GM12878 (cell line): ENCODE data around the gene MAP3K10. TPM values are rescaled to one million over a fixed set of nuclear protein-coding genes. Genes with fewer than 3 reads are reported as not detected.

Experiments used
- ATAC-seq: fragments of 200-7000 bp; cut with Tn5 transposase; 3 replicates; pipeline ENCODE4 v1.9.1; 2020; ENCODE audit warnings: mild to moderate bottlenecking, moderate library complexity
- BruUV-seq: library from RNA; stranded (reverse); fragments of 400-500 nt; replicated peaks from 2 replicates; lab custom pipeline; 2021; lab: Mats Ljungman, UMichigan
- CTCF ChIA-PET: fragments of 300-600 bp; sonication (Branson Sonifier 250); formaldehyde crosslinking; extraction: SDS; loops from one replicate; lab custom pipeline; 2021; ENCODE audit warnings: inconsistent platforms; lab: Yijun Ruan, JAX
- POLR2A ChIA-PET: fragments of 350-600 bp; formaldehyde crosslinking; extraction: SDS; loops from one replicate; lab custom pipeline; 2021; ENCODE audit warnings: inconsistent platforms; lab: Charles Lee
- RAD21 ChIA-PET: fragments of 300-600 bp; sonication (Branson Sonifier 250); formaldehyde crosslinking; loops from one replicate; lab custom pipeline; 2023; ENCODE audit warnings: antibody characterized with exemption; ENCODE audit not compliant: unreplicated experiment; lab: Charles Lee
- SMC1A ChIA-PET: fragments of 300-600 bp; sonication (Branson Sonifier 250); formaldehyde crosslinking; loops from one replicate; lab custom pipeline; 2023; ENCODE audit not compliant: unreplicated experiment, uncharacterized antibody; lab: Charles Lee
- DNase-seq: peaks from one replicate; pipeline ENCODE4 v3.0.0-alpha.2; 2011; ENCODE audit warnings: low read depth, low spot score
- FAIRE-seq: peaks from 3 replicates; lab custom pipeline; 2011; peaks lifted over from hg19 to GRCh38; lab: Jason Lieb, UNC
- H2AFZ ChIP-seq: 2 replicates; pipeline ENCODE4 v1.6.0; 2011; ENCODE audit warnings: low read depth, low read length, control low read depth; ENCODE audit not compliant: control insufficient read depth
- H3K27ac ChIP-seq: 2 replicates; pipeline ENCODE4 v1.5.1; 2011; ENCODE audit warnings: control low read depth; ENCODE audit not compliant: control insufficient read depth, insufficient read depth
- H3K27me3 ChIP-seq, 2 experiments: replicated peaks in 1 of 2; 2 replicates each; pipeline versions ENCODE4 v1.6.0 to v1.6.1; 2011; ENCODE audit warnings: low read length in 1 of 2; ENCODE audit not compliant: control insufficient read depth in 2 of 2, insufficient read depth in 2 of 2
- H3K36me3 ChIP-seq, 2 experiments: 2 replicates each; pipeline ENCODE4 v1.5.1; 2011; ENCODE audit warnings: low read length in 1 of 2; ENCODE audit not compliant: control insufficient read depth in 2 of 2, insufficient read depth in 2 of 2
- H3K4me1 ChIP-seq: 2 replicates; pipeline ENCODE4 v1.6.1; 2011; ENCODE audit warnings: mild to moderate bottlenecking, low read length, moderate library complexity, mixed read lengths; ENCODE audit not compliant: control insufficient read depth, insufficient read depth
- H3K4me2 ChIP-seq: 2 replicates; pipeline ENCODE4 v1.6.0; 2011; ENCODE audit warnings: control low read depth; ENCODE audit not compliant: control insufficient read depth, insufficient read depth
- H3K4me3 ChIP-seq: fragments of 200-600 bp; sonication (generic); 2 replicates; pipeline ENCODE4 v1.5.1; 2016
- H3K79me2 ChIP-seq: 2 replicates; pipeline ENCODE4 v1.6.0; 2011; ENCODE audit warnings: low read length; ENCODE audit not compliant: control insufficient read depth, insufficient read depth
- H3K9ac ChIP-seq: 2 replicates; pipeline ENCODE4 v1.8.0; 2011; ENCODE audit warnings: low read length, control low read depth, mixed read lengths; ENCODE audit not compliant: control insufficient read depth, insufficient read depth
- H3K9me3 ChIP-seq: replicated peaks from 3 replicates; pipeline ENCODE4 v1.5.1; 2011; ENCODE audit warnings: mild to moderate bottlenecking, low read length; ENCODE audit not compliant: control insufficient read depth, insufficient read depth
- H4K20me1 ChIP-seq: 2 replicates; pipeline ENCODE4 v1.6.0; 2011; ENCODE audit not compliant: control insufficient read depth, insufficient read depth
- CREM ChIP-seq: IDR thresholded peaks from 2 replicates; pipeline ENCODE4 v1.6.1; 2014; ENCODE audit warnings: antibody characterized with exemption, low read depth
- MYB ChIP-seq: fragments of 150-350 bp; IDR thresholded peaks from 2 replicates; pipeline ENCODE4 v1.6.1; 2014; ENCODE audit warnings: mild to moderate bottlenecking, low read depth, low read length, borderline replicate concordance
- NBN ChIP-seq: fragments of 450-650 bp; IDR thresholded peaks from 2 replicates; pipeline ENCODE4 v1.6.1; 2016
- PML ChIP-seq: IDR thresholded peaks from 2 replicates; pipeline ENCODE4 v1.6.1; 2012; ENCODE audit warnings: low read length, inconsistent platforms
- POU2F2 ChIP-seq: IDR thresholded peaks from 3 replicates; pipeline ENCODE4 v1.6.1; 2011; ENCODE audit warnings: low read depth, mild to moderate bottlenecking, low read length, borderline replicate concordance
- RAD51 ChIP-seq: fragments of 450-650 bp; IDR thresholded peaks from 2 replicates; pipeline ENCODE4 v1.6.1; 2016; ENCODE audit warnings: moderate library complexity, mild to moderate bottlenecking, inconsistent platforms
- SREBF1 ChIP-seq: IDR thresholded peaks from 2 replicates; pipeline ENCODE4 v1.6.1; 2012; ENCODE audit warnings: mild to moderate bottlenecking, low read length
- STAT3 ChIP-seq: IDR thresholded peaks from 2 replicates; pipeline ENCODE4 v1.6.1; 2011; ENCODE audit warnings: low read depth, low read length, improper control_type of control experiment
- ZBED1 ChIP-seq: IDR thresholded peaks from 2 replicates; pipeline ENCODE4 v1.6.1; 2016; ENCODE audit warnings: borderline replicate concordance
- WGBS: methylation state at CpG from one replicate; pipeline ENCODE4 v1.1.6; 2016; ENCODE audit warnings: low lambda C conversion rate; ENCODE audit not compliant: insufficient replicate concordance, insufficient coverage; ENCODE audit errors: missing lambda C conversion rate; 5-methylcytosine and 5-hydroxymethylcytosine counted together
- in situ Hi-C: fragments of 300-500 bp; cut with MboI; formaldehyde crosslinking; loops from 9 replicates; pipeline ENCODE4 v1.14.3; 2018; ENCODE audit warnings: mixed read lengths
- intact Hi-C: fragments of 100-400 bp; cut with micrococcal nuclease; formaldehyde crosslinking; loops from one replicate; pipeline ENCODE4 v1.14.2; 2022; ENCODE audit not compliant: unreplicated experiment
- polyA plus RNA-seq, 11 experiments: library from polyadenylated mRNA; depleted of rRNA in 4 of 11; unstranded in 6 of 11; stranded (reverse) in 5 of 11; fragments of >200 nt; fragmentation: Nextera tagmentation in 4 of 11; fragmentation: Illumina TruSeq in 1 of 11; extraction: Ambion mirVana in 4 of 11; extraction: Trizol in 1 of 11; gene quantifications; 1 replicate in 1 of 11; 2 replicates in 10 of 11; pipeline versions ENCODE4 v1.2.1 to v1.2.3, GENCODE V29; 2011 to 2016; ENCODE audit warnings: inconsistent platforms in 2 of 11, missing spikeins in 2 of 11, low read depth in 1 of 11
- total RNA-seq, 4 experiments: library from RNA; depleted of rRNA in 3 of 4; stranded (reverse); fragments of >200 nt in 3 of 4; fragmentation: Illumina TruSeq in 1 of 4; extraction: Trizol in 1 of 4; gene quantifications; 2 replicates each; pipeline versions ENCODE4 v1.2.1 to v1.2.3, GENCODE V29; 2013 to 2021
- TF ChIP-seq, protein P1 (sequence below): fragments of 450-650 bp; IDR thresholded peaks from 2 replicates; pipeline ENCODE4 v1.6.1; 2017; ENCODE audit warnings: mild to moderate bottlenecking

MAP3K10 gene
- total and polyA plus RNA-seq, 10 of the 15 experiments (the other 5 are each of a cell fraction or from before 2014, with no cell fraction given), result 0.11 to 16.6 (median 2.6) TPM

GRCh38 chr19:40243181-40243580 lies 52.0 kb downstream of the MAP3K10 start:
- ChIA-PET RAD21 (no interaction called here), POLR2A (no interaction called here)

More at GRCh38 chr19:40243181-40243580, 52.0 kb downstream of the MAP3K10 start:
- DNase-seq, result no peak
- H3K4me1 ChIP-seq, result no peaks in the 10 kb centered on the region
- H3K79me2 ChIP-seq, result peaks cover 2% of the 10 kb centered on the region; the same call in 1 of the 2 replicates
- in situ Hi-C loops, result no loop called here
- WGBS, result 100% methylated on average over 2 of the region's 2 CpGs
- no peak overlapping the region for H3K4me2 ChIP-seq
- intact Hi-C loops, result no loop called here
- CTCF ChIA-PET, result no interaction called here
- FAIRE-seq, result no peak
- H3K27ac ChIP-seq, result no peak overlapping the region
- H3K9me3 ChIP-seq, result no peaks in the 10 kb centered on the region
- TF ChIP-seq ZBED1 (no peak), CREM (no peak), STAT3 (no peak), POU2F2 (no peak), MYB (no peak), PML (no peak), RAD51 (no peak), SREBF1 (no peak), NBN (no peak)
- TF ChIP-seq, protein P1, sequence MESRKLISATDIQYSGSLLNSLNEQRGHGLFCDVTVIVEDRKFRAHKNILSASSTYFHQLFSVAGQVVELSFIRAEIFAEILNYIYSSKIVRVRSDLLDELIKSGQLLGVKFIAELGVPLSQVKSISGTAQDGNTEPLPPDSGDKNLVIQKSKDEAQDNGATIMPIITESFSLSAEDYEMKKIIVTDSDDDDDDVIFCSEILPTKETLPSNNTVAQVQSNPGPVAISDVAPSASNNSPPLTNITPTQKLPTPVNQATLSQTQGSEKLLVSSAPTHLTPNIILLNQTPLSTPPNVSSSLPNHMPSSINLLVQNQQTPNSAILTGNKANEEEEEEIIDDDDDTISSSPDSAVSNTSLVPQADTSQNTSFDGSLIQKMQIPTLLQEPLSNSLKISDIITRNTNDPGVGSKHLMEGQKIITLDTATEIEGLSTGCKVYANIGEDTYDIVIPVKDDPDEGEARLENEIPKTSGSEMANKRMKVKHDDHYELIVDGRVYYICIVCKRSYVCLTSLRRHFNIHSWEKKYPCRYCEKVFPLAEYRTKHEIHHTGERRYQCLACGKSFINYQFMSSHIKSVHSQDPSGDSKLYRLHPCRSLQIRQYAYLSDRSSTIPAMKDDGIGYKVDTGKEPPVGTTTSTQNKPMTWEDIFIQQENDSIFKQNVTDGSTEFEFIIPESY, result no peak
- ATAC-seq, result no peak
- H2AFZ ChIP-seq, result no peak overlapping the region
- no peak overlapping the region for H3K9ac ChIP-seq
- H4K20me1 ChIP-seq, result no peaks in the 10 kb centered on the region
- SMC1A ChIA-PET, result interaction anchor here (0.6 kb wide), 1 partner anchor 104 kb away, joined by 3 read pairs; no protein-coding TSS in a partner anchor
- H3K36me3 ChIP-seq, result peaks cover 17 to 26% of the 10 kb centered on the region in 2 experiments; a peak in 3 of 4 replicates
- H3K4me3 ChIP-seq, result no peak overlapping the region
- H3K27me3 ChIP-seq, result no peaks in the 10 kb centered on the region
- no TSS peak for BruUV-seq
